GM18502 (cell line): Measurements from ENCODE around the gene DENND1C.
"Not testable (repeated sequence)": the region's sequence is repeated elsewhere in the genome, so short reads cannot be mapped to it uniquely, and the experiment has no call there.

Source experiments
- ATAC-seq: cut with Tn5 transposase; IDR thresholded peaks from one replicate; pipeline ENCODE4 v1.9.1; 2021; ENCODE audit warnings: mild to moderate bottlenecking; ENCODE audit not compliant: unreplicated experiment, poor library complexity

The DENND1C gene

DNA sequence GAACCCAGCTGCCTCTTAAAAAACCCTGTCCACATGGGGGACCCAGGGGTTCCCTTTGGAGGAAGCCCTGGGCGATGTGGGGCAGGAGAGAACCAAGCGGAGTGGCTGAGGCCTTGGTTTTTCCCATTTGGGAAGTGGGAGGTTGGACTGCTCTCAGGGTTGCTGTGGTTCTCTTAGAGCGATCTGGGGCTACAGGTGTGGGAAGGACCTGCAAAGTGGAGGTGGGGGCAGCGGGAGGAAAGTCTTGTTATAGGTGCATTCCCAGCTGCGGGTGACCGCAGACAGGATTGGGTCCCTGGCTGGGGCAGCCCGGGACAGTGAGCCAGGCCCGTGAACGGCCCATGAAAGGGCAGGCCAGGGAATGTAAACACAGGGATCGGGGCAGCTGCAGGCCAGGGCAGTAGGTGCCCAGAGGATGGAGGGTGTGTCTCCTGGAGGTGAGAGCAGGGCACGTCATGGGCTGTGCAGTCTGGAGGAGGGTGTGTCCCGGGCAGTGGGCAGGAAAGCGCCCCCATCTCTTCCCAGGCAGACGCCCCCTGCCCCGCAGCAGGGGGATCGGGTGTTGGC lies 22.8 kb downstream of the DENND1C start:
- ATAC-seq: no peak

DNA sequence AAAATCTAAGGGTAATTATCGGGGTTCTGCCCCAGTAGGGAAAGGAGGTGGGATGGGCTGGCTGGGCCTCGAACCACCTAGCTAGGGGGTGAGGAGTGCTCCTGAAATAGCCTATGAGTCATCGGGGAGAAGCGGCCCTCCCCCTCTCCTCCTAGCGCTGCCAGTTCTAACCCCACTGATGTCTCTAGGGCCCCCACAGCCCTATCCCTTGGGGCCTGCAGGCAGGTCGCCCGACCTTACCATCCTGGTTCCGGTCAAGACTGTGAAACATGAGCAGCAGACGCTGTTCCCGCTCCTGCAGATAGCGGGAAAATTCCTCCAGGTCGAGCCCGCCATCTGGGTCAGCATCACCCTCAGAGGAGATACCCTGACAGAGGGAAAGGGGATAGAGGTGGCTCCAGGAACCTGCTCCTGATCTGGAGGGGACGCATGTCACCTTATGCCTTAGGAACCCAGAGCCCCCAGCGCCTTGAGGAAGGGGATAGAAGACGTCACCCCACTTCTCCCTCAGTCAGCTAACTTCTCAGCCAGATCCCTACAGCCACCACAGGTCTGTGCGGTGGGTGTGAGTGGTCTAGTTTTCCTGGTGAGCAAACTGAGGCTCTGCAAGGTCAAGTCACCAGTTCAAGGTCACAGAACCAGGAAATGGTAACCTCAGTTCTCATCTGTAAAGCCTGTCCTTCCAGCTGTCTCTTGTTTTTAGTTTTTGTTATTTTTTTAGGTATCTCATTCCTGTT lies 23.5 kb downstream of the DENND1C start:
- no peak for ATAC-seq

DNA sequence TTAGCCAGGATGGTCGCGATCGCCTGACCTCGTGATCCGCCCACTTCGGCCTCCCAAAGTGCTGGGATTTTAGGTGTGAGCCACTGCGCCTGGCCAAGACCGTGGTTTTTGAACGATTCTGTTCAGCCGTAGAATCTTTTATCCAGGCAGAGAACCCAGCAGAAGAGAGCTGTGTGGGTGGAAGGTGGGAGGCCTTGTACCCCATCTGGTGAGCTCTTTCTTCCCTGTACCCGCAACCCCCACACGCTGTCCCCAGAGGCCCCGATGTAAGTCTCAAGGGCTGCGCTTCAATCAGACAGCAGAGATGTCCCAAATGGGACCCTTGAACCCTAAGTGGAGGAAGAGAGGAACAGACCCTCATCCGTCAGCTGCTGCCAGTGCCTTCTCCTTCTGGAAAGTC lies 25.7 kb downstream of the DENND1C start:
- ATAC-seq: no peak

DNA sequence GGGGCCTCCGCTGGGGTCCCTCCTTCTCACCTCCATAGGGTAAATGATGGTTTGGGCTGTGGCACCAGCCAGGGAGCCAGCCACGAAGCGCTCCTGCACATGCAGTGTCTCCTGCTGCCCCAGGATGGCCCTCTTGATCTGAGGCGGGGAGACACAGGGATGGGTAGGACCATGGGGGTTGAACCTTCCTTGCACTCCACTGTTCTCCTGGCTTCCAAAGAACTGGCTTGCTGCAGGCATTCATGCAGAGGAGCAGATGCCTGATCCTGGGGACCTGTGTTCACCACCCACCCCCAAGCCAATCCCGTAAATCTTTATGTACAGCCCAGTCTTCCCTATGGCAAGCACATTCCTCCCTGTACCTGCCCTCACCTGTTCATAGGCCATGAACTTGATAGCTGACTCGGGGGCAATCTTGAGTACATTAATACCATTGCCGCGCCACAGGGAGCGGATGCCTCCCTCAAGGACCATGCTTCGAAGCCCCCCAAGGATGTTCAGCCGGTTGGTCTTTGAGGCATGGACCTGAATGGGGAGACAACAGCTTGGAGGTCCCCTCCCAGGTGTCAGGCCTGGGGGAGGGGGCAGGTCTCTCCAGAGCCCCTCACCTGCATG lies 27.5 kb downstream of the DENND1C start:
- no peak for ATAC-seq

DNA sequence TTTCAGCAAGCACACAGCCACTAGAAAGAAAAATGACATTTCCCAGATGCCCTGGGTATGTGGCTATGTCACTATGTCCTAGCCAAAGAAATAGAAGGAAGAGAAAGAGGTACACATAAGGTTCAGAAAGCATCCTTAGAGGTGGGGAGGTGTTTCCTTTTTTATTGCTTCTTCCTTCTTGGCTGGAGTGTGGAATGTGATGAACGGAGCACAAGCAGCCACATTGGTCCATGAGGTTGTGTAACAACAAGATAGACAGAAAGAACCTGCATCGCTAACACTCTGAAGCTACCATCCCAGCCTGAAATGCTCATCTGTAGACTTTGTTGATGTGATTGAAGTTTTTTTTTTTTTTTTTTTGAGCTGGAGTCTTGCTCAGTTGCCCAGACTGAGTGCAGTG lies 28.7 kb downstream of the DENND1C start:
- no peak for ATAC-seq

DNA sequence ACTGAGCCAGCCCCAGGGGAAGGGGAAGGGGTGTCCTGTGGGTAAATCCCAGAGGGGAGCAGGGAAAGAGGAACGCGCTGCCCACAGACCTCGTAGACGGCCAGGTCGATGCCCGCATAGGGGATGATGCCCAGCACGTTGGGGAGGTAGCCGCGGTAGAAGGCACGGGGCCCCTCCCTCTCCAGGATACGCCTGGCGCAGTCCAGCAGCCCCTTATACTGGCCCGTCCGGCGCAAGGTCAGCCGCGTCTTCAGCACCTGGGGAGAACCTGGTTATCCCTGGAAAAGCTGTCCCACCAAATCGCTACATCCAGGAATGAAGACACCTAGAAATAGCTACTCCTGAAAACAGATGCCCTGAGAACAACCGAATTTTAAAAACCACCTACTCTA lies 29.4 kb downstream of the DENND1C start:
- ATAC-seq: no peak

DNA sequence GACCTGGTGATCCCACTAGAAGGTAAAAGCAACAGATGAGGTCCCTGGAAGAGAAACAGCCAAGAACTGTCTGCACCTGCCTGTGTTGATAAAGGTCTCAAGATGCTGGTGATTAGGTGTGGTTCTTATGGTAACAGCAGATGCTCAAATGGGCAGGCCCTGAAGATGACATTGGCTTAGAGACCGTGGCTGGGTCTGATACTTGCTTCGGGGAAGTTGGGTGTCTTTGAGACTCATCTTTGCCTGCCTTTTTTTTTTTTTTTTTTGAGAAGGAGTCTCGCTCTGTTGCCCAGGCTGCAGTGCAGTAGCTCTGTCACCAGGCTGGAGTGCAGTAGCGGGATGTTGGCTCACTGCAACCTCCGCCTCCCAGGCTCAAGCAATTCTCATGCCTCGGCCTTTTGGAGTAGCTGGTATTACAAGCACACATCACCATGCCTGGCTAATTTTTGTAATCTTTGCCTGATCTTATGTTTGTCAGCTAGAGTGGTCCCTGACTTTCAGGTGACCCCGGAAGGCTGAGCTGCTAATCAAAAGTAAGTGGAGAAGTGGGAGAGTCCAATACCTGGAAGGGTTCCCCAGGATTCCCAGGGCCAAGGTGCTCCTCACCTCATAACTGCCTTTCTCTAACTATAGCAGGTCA lies 29.9 kb downstream of the DENND1C start:
- no peak for ATAC-seq

DNA sequence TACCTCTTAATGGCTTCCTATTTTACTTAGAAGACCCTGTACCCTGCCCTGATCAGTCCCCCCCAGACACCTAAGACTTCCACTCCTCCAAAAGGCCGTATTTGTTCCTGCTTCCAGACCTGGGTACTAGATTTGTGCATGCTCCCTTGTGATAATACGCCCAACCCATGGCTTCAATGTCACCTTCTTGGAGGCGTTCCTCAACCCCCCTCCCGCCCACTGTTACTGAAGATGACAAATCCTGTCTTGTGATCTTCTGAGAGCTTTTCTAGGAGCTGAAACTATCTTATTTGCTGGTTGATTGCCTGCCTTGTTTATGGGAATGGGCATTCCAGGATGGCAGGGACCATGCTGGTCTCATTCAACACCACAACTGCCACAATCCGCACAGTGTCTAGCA lies 31.4 kb downstream of the DENND1C start:
- ATAC-seq: no peak

DNA sequence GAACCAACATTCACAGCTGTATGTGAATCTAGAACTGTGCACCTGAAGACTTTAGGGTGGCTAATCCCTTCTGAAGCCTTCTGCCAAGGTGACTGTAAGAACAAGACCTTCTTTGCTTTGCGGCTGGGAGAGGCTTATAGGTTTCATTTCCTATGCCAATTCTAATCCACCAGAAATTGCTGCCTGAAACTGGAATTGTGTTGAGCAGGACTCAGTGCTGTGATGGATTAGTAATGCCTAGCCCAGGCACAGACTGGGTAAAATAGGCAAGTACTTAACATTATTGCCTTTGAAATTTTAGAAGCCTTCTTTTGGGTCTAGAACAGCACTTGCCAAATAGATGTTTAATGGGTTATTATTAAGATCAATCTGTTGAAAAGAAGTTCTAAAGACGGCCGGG lies 33.5 kb downstream of the DENND1C start:
- ATAC-seq: no peak

DNA sequence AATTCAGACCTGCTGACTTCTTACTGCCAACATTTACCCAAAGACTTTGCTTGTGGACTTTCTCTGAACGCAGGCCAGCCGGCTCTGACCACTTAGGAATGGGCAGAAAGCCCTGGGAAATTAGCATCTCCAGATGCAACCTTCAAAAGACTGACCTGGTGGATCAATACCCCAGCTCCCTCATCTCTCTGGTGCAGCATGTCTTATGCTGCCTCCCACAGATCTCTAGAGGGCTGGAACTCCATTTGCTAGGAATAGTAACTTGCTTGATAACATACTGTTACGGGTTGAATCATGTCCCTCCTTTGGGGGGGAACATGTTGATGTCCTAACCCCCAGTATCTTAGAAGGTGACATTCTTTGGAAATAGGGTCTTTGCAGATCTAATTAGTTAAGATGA lies 35.1 kb downstream of the DENND1C start:
- no peak for ATAC-seq

DNA sequence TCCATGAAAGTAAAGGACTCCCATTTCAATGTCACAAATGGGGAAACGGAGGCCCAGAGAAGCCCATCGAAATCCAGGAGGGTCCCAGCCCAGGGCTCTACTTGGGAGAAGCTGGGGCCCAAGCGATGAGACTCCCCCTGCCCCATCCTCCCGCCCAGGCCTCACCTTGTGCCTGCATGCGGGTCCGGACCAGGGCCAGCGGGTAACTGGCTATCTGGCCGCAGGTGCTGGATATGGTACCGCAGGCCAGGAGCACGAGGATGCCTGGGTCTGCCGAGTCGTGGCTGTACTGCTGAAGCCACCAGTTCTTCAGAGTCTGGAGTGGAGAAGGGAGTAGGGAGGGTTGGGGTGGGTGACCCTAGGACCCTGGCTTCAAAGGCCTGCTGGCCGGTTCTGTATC lies 37.6 kb downstream of the DENND1C start:
- ATAC-seq: no peak

DNA sequence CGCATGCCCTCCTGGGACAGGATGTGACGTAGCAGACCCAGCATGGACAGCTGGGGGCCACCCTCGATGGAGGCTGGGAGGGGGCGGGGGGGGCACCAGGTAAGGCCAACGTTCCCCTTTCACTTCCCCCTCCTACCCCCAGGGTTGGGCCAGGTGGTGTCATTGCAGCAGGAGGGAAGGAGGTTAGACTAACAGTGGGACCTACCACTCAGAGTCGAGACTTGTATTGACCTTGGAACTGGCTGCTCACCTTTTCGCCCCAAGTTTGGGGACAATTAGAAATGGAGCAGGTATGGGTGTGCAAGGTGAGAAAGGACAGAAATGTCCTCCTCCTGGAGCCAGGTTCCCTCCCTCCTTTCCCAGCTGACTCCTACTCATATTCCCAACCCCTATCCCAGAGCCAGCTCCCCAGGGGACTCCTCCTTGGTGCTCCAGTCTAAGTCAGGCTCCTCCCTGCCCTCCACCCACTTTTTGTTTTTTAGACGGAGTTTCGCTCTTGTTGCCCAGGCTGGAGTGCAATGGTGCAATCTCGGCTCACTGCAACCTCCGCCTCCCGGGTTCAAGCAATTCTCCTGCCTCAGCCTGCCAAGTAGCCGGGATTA lies 39.4 kb downstream of the DENND1C start:
- no peak for ATAC-seq

DNA sequence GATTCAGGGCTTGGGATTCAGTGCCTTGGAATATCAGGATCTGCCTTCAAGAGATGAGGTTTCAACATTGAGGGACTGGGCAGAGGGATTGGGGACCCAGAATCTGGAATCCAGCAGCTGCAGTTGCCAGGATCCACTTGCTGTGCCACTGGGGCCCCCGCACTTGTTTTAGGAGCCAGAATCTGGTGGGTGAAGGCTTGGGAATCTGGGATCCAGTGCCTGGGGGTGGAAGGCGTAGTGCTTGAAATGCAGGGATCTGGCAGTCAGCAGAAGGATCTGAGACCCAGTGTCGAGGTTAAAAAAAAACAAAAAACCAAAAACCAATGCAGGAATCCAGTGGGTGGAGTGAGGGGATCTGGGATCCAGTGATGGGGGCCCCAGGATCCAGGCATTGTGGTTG lies 40.7 kb downstream of the DENND1C start:
- ATAC-seq: no peak

DNA sequence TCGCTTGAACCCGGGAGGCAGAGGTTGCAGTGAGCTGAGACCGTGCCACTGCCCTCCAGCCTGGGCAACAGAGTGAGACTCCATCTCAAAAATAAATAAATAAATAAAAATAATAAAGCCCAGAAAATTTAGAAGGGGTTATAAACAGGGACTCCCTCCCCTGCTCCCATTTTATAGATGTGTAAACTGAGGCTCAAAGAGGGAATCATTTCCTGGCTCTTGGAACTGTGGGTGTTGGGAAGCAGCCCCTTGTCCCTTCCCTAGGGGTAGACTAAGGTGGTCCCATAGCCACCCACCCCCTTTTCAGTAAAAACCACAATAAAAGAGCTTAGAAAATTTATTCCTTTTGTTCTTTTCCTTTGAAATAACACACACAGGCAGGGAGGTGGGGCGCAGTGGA lies 41.8 kb downstream of the DENND1C start:
- no peak for ATAC-seq

DNA sequence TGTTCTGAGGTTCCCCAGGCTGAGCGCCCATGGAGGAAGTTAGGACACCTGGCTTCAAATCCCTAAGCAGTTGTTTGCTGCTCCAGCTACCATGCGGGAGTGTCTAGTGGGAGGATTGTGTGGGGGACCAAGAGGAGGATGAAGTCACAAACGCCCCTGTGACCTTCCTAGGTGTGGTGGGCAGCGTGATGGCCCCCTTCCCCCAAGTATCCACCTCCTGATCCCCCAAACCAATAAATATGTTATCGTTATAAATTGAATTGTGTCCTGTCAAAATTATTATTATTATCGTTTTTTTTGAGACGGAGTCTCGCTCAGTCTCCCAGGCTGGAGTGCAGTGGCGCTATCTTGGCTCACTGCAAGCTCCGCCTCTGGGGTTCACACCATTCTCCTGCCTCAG lies 47.9 kb downstream of the DENND1C start, which contains the start of gene SLC25A41:
Gene SLC25A41 (minus strand): TSS at position 101 of the 400 bp plus-strand sequence. CDS start 70 bp downstream, at position 31.
- ATAC-seq: no peak

DNA sequence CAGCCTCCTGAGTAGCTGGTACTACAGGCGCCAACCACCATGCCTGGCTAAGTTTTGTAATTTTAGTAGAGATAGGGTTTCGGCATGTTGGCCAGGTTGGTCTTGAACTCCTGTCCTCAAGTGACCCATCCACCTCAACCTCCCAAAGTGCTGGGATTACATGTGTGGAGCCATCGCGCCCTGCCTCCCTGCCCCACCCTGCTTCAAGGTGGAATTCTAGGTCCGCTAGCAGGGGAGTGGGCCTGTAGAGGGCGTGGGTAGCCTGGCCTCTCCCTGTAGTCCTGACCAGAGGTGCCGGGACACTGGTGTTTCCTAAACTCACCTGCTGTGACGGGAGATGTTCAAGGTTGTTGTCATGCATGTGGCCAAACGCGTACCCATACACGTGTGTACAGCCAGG lies 48.4 kb downstream of the DENND1C start:
- ATAC-seq: no peak

DNA sequence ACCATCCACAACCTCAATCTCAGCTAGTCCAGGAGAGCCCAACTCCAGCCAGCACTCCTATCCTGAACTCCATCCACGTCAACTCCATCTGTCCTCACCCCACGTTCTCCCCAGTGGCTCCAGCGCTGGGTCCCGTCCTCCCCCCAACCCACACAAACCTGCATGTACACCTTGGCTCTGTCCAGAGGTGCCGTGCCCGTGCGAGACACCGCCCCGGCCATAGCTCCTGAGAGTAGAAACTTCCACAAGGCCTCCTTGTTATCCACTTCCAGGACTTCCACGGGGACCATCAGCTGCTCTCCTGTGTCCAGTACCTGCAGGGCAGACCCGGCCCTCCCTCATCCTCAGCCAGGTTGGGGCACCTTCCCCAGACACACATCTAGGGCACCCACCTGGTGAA lies 49.7 kb downstream of the DENND1C start:
- ATAC-seq: no peak

DNA sequence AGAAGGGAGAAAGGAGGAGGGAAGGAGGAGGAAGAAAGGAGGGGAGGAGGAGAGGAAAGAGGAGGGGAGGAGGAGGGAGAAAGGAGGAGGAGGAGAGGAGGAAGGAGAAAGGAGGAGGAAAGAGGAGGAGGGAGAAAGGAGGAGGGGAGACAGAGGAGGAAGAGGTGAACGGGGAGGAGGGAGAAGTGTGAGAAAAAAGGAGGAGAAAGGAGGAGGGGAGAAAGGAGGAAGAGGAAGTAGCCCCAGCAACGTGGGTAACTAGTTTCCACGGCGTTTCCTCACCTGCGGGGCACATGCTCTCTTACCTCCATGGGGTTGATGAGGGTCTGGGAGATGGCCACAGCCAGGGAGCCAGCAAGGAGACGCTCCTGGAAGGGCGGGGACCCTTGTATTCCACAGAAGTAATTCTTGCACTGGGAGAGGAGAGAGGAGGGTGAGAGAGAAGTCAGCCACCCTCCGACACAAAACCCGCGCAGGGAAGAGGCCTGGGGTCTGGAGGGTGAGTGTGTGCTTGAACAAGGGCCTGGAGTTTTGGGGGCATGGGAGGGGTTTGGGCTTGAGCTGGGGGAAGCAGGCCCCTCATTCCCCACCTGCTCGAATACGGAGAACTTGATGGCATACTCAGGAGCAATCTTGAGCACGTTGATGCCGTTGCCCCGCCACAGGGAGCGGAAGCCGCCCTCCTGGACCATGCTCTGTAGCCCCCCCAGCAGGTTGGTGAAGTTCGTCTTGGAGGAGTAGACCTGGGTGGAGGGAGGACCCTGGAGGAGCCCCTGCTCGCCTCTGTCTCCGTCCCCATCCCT lies 52.0 kb downstream of the DENND1C start:
- ATAC-seq: no peak

DNA sequence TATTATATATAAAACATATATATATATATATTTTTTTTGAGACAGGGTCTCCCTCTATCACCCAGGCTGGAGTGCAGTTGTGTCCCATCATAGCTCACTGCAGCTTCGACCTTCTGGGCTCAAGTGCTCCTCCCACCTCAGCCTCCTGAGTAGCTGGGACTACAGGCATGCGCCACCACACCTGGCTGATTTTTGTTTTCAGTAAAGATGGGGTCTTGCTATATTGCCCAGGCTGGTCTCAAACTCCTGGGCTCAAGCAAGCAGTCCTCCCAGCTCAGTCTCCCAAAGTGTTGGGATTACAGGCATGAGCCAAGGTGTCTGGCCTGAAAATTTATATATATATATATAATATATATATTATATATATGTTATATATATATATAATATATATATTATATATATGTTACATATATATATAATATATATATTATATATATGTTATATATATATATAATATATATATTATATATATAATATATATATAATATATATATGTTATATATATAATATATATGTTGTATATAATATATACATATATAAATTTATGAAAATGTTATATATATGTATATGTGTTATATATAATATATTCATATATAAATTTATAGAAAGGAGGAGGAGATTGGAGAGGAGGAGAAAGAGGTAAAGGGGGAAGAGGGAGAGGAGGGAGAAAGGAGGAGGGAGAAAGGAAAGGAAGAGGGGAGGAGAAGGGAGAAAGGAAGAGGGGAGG lies 52.7 kb downstream of the DENND1C start:
- not testable (repeated sequence) for ATAC-seq

DNA sequence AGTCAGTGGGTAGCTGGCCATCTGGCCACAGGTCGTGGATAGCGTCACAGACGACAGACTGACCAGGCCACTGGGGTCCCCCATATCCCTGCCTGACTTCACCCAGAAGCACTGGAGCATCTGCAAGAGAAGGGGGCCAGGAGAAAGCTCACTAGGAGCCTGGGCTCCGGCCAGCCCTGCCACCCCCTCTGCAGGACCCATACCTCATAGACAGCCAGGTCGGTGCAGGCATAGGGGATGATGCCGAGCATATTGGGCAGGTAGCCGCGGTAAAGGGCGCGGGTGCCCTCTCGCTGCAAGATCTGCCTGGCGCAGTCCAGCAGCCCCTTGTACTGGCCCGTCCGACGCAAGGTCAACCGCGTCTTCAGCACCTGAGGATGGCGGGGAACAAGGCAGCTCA lies 54.5 kb downstream of the DENND1C start:
- no peak for ATAC-seq
